Neural cell (in vitro differentiated cells): ENCODE results near the gene NAA15.

ENCODE experiments used
- CTCF ChIP-seq: fragments of 450-650 bp; IDR thresholded peaks from 2 replicates; pipeline ENCODE4 v1.5.1; 2014; ENCODE audit warnings: antibody characterized with exemption, mild to moderate bottlenecking, moderate library complexity; ENCODE audit not compliant: poor library complexity, severe bottlenecking
- EP300 ChIP-seq: fragments of 450-650 bp; conservative IDR thresholded peaks from 2 replicates; pipeline ENCODE4 v1.6.1; 2014; ENCODE audit warnings: antibody characterized with exemption, mild to moderate bottlenecking, moderate library complexity; ENCODE audit not compliant: poor library complexity, severe bottlenecking
- EZH2 ChIP-seq: fragments of 200-600, 300-800 bp; shearing (Covaris generic), sonication (generic); IDR thresholded peaks from 2 replicates; pipeline ENCODE4 v1.6.1; 2014; ENCODE audit warnings: antibody characterized with exemption, low read length, borderline replicate concordance, mild to moderate bottlenecking; ENCODE audit not compliant: insufficient read depth, poor library complexity, severe bottlenecking
- REST ChIP-seq: IDR thresholded peaks from 2 replicates; pipeline ENCODE4 v1.6.1; 2012; ENCODE audit warnings: borderline replicate concordance

GRCh38 chr4:139403462-139403861, 102.2 kb downstream of the NAA15 start:
- TF ChIP-seq REST: no peak
- no peak for TF ChIP-seq CTCF
- TF ChIP-seq EZH2: no peak
- TF ChIP-seq EP300: no peak
